GM12874 (cell line): Measurements from ENCODE around the gene TTLL8.

Source experiments
- CTCF ChIP-seq: IDR thresholded peaks from 2 replicates; pipeline ENCODE4 v1.5.1; 2011; ENCODE audit warnings: low read depth, mild to moderate bottlenecking, control low read depth, low read length, moderate library complexity; ENCODE audit not compliant: insufficient read depth

The TTLL8 gene

DNA sequence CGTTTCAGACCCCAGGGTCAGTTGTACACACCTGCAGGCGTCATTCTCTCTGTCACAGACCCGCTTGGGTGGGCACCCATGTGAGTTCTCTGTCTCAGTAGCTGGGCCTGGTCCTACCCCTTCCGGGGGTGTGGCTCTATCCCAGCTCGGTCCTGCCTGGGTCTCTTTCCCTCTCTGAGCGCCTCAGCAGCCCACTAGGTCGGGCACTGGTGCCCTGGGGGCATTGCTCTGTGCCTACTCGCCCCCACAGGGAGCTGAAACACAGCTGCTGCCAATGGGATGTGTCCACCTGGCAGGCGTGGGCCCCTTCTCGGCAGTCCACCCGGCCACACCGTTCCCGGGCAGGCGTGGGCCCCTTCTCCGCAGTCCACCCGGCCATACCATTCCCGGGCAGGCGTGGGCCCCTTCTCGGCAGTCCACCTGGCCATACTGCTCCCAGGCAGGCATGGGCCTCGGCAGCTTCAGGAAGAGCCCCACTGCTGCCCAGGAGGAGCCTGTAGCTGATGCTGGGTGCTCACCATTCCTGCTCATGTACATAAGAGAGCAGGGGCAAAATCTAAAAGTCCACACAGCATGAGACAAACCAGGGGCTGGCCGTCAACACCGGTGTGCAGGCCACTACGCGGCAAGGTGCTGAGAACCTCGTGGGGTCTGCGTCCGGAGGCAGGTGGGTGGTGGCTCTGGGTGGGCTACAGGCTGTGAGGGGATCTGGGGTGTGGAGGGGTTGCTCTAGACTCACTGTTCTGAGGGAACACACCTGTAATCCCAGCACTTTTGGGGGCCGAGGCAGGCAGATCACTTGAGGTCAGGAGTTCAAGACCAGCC lies 14.8 kb upstream of the TTLL8 start:
- no peak for TF ChIP-seq CTCF

DNA sequence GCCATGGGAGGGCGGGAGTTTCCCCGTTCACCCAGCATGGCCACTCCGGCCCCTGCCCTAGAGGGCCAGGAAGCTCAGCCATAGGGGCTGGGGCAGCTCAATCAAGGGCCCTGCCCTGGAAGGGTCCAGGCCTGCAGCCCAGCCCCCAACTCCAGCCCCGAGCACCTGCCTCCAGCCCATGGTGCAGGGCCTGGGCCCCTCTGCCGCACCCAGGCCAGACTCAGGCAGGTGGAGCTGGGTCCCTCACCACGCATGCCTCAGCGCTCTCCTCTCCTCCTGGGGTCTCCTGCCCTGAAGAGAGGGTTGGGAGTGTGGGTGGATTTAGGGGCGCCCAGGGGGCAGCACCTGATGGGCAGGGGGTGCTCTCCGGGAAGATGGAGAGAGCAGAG lies 14.1 kb upstream of the TTLL8 start:
- TF ChIP-seq CTCF = no peak

DNA sequence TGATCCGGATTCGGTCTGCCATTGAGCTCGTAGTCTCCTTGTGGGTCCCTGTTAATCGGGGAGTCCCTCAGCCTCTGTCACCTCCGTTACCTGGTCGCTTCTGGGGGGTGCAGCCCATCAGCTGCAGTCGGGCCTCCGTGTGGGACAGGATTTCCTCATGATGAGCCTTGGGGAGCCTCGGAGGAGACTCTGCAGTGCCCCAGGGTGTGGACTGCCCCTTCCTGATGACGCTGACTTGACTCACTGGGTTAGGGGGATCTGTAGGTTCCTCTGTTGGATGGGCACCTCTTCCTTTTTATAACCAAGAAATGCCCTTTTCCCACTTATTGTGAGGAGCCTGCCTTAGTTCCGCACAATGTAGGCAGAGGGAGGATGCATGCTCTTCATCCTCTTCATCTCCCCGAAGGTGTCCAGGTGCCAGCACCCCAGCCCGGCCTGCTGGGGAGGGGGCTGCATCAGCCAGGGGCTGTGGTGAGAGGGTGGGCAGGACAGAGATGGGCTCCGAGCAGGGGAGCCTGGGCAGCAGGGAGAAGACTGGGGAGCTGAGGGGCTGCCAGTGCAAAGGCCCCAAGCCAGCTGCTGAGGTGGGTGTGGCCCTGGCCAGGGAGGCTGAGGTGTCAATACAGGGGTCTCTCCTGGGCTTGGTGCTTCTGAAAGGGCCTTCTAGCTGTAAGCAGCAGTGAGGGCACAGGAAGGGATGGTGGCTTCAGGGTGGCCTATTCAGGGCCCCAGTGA lies 13.5 kb upstream of the TTLL8 start:
- no peak for TF ChIP-seq CTCF

DNA sequence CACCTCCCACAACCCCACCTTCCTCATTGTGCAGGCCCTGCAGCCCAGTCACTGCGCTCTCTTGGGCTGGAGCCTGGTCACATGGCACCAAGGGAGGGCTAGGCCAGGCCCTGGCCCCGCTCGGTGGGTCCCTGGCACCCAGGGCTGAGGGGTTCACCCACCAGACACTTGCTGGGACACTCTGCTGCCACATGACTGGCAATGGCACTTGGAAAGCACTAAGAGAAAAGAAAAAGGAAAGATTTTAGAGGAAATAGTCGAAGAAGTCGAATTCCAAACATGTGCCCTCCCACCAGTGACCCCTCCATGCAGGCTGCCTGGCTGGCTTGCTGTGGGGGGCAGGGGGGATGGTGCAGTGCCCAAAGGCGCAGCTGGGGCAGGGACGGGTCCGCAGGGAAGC lies 12.3 kb upstream of the TTLL8 start:
- no peak for TF ChIP-seq CTCF

GRCh38 chr22:50068096-50068495 lies 10.0 kb upstream of the TTLL8 start:
- no peak for TF ChIP-seq CTCF

DNA sequence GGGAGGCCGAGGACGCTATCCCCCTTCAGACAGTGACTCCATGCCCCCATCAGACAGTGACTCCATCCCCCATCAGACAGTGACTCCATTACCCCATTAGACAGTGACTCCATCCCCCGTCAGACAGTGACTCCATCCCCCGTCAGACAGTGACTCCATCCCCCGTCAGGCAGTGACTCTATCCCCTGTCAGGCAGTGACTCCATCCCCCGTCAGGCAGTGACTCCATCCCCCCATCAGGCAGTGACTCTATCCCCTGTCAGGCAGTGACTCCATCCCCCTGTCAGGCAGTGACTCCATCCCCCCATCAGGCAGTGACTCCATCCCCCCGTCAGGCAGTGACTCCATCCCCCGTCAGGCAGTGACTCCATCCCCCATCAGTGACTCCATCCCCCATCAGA lies 9.1 kb upstream of the TTLL8 start:
- TF ChIP-seq CTCF = no peak

- no peak for TF ChIP-seq CTCF
Observed at GRCh38 chr22:50064453-50064852, 6.4 kb upstream of the TTLL8 start.
